ENCODE results near the gene CLPTM1L.
"Not testable (repeated sequence)": the region's sequence is repeated elsewhere in the genome, so short reads cannot be mapped to it uniquely, and the experiment has no call there.

Gene CLPTM1L

GRCh38 chr5:1336106-1336561 is 8.8 kb downstream of the CLPTM1L start:
- CTCF ChIA-PET, result no interaction called here
- H3K9me3 Mint-ChIP-seq, result no peaks in the 10 kb centered on the region
- no peaks in the 10 kb centered on the region for H3K27me3 Mint-ChIP-seq
- no peak overlapping the region for H3K4me3 Mint-ChIP-seq
- H3K36me3 Mint-ChIP-seq, result peaks cover 58% of the 10 kb centered on the region
- peak overlapping the region; percentile 73 for H3K27ac Mint-ChIP-seq
- peaks cover 25% of the 10 kb centered on the region for H3K4me1 Mint-ChIP-seq
- no peak for DNase-seq

- H3K36me3 Mint-ChIP-seq, result peaks cover 60% of the 10 kb centered on the region
- H3K27ac Mint-ChIP-seq, result no peak overlapping the region
- H3K9me3 Mint-ChIP-seq, result no peaks in the 10 kb centered on the region
- no peaks in the 10 kb centered on the region for H3K27me3 Mint-ChIP-seq
- CTCF ChIA-PET, result no interaction called here
- H3K4me3 Mint-ChIP-seq, result no peak overlapping the region
- H3K4me1 Mint-ChIP-seq, result peaks cover 24% of the 10 kb centered on the region
- DNase-seq, result no peak
These were observed 9.3 kb downstream of the CLPTM1L start for GRCh38 chr5:1335540-1336095.

GRCh38 chr5:1334831-1335539 is 9.9 kb downstream of the CLPTM1L start:
- no peak for DNase-seq
- H3K36me3 Mint-ChIP-seq, result peaks cover 63% of the 10 kb centered on the region
- no peaks in the 10 kb centered on the region for H3K27me3 Mint-ChIP-seq
- H3K9me3 Mint-ChIP-seq, result no peaks in the 10 kb centered on the region
- no peak overlapping the region for H3K4me3 Mint-ChIP-seq
- H3K27ac Mint-ChIP-seq, result no peak overlapping the region
- CTCF ChIA-PET, result no interaction called here
- peaks cover 21% of the 10 kb centered on the region for H3K4me1 Mint-ChIP-seq

- Mint-ChIP-seq H3K4me3 (no peak overlapping the region), H3K27ac (no peak overlapping the region), H3K9me3 (no peaks in the 10 kb centered on the region), H3K4me1 (peaks cover 21% of the 10 kb centered on the region), H3K27me3 (no peaks in the 10 kb centered on the region), H3K36me3 (peaks cover 64% of the 10 kb centered on the region)
- DNase-seq, result no peak
- CTCF ChIA-PET, result no interaction called here
These were observed 10.9 kb downstream of the CLPTM1L start for GRCh38 chr5:1333986-1334385.

- H3K36me3 Mint-ChIP-seq, result peaks cover 65% of the 10 kb centered on the region
- H3K4me3 Mint-ChIP-seq, DNase-seq, H3K27ac Mint-ChIP-seq, CTCF ChIA-PET, H3K27me3 Mint-ChIP-seq, H3K9me3 Mint-ChIP-seq: not testable (repeated sequence)
- H3K4me1 Mint-ChIP-seq, result peaks cover 21% of the 10 kb centered on the region
These were observed 11.6 kb downstream of the CLPTM1L start for GRCh38 chr5:1333286-1333685.

- no peaks in the 10 kb centered on the region for H3K27me3 Mint-ChIP-seq
- H3K4me3 Mint-ChIP-seq, result no peak overlapping the region
- peaks cover 60% of the 10 kb centered on the region for H3K36me3 Mint-ChIP-seq
- H3K4me1 Mint-ChIP-seq, result peaks cover 20% of the 10 kb centered on the region
- peak; percentile 22 for DNase-seq
- peak overlapping the region; percentile 68 for H3K27ac Mint-ChIP-seq
- CTCF ChIA-PET, result no interaction called here
- H3K9me3 Mint-ChIP-seq, result no peaks in the 10 kb centered on the region
These were observed 12.4 kb downstream of the CLPTM1L start for GRCh38 chr5:1332461-1333001.

- CTCF ChIA-PET, result no interaction called here
- Mint-ChIP-seq H3K4me1 (peaks cover 14% of the 10 kb centered on the region), H3K4me3 (no peak overlapping the region), H3K27me3 (no peaks in the 10 kb centered on the region), H3K27ac (peak overlapping the region; percentile 68), H3K9me3 (no peaks in the 10 kb centered on the region), H3K36me3 (peaks cover 58% of the 10 kb centered on the region)
- peak; percentile 20 for DNase-seq
These were observed 13.0 kb downstream of the CLPTM1L start for GRCh38 chr5:1331861-1332405.

- CTCF ChIA-PET, result no interaction called here
These were observed 13.8 kb downstream of the CLPTM1L start for GRCh38 chr5:1330847-1331831.

GRCh38 chr5:1330146-1330846 is 14.6 kb downstream of the CLPTM1L start:
- peak overlapping the region; percentile 62 for H3K27ac Mint-ChIP-seq
- DNase-seq, result peak; percentile 9

More at GRCh38 chr5:1330847-1331831, 13.8 kb downstream of the CLPTM1L start:
- Mint-ChIP-seq H3K27ac (peak overlapping the region; percentile 62), H3K27me3 (no peaks in the 10 kb centered on the region), H3K9me3 (no peaks in the 10 kb centered on the region), H3K4me1 (peaks cover 6% of the 10 kb centered on the region), H3K36me3 (peaks cover 52% of the 10 kb centered on the region), H3K4me3 (no peak overlapping the region)
- DNase-seq, result peak; percentile 18

GRCh38 chr5:1329111-1329579 is 15.8 kb downstream of the CLPTM1L start:
- Mint-ChIP-seq H3K27me3 (no peaks in the 10 kb centered on the region), H3K36me3 (peaks cover 46% of the 10 kb centered on the region), H3K4me1 (peaks cover 3% of the 10 kb centered on the region), H3K27ac (no peak overlapping the region), H3K9me3 (no peaks in the 10 kb centered on the region), H3K4me3 (no peak overlapping the region)
- DNase-seq, result peak; percentile 14
- CTCF ChIA-PET, result no interaction called here

More at GRCh38 chr5:1330146-1330846, 14.6 kb downstream of the CLPTM1L start:
- CTCF ChIA-PET, result no interaction called here
- no peaks in the 10 kb centered on the region for H3K9me3 Mint-ChIP-seq
- H3K36me3 Mint-ChIP-seq, result peaks cover 52% of the 10 kb centered on the region
- H3K4me3 Mint-ChIP-seq, result no peak overlapping the region
- peaks cover 3% of the 10 kb centered on the region for H3K4me1 Mint-ChIP-seq
- H3K27me3 Mint-ChIP-seq, result no peaks in the 10 kb centered on the region

GRCh38 chr5:1328237-1329110 is 16.4 kb downstream of the CLPTM1L start:
- DNase-seq, H3K9me3 Mint-ChIP-seq, H3K4me3 Mint-ChIP-seq, H3K4me1 Mint-ChIP-seq, H3K27me3 Mint-ChIP-seq, CTCF ChIA-PET: not testable (repeated sequence)
- Mint-ChIP-seq H3K36me3 (peaks cover 48% of the 10 kb centered on the region), H3K27ac (peak overlapping the region; percentile 4)

GRCh38 chr5:1326901-1327756 is 17.8 kb downstream of the CLPTM1L start:
- H3K27ac Mint-ChIP-seq, H3K4me1 Mint-ChIP-seq, H3K9me3 Mint-ChIP-seq, H3K27me3 Mint-ChIP-seq, H3K4me3 Mint-ChIP-seq: not testable (repeated sequence)
- CTCF ChIA-PET, result interaction anchor here (0.7 kb wide), 1 partner anchor 65 kb away, joined by 3 read pairs; no protein-coding TSS in a partner anchor
- DNase-seq, result peak; percentile 8
- peaks cover 42% of the 10 kb centered on the region for H3K36me3 Mint-ChIP-seq
